NB4 (cell line): ENCODE results near the gene EHD3.

ENCODE experiments used
- CTCF ChIP-seq: IDR thresholded peaks from one replicate; pipeline ENCODE4 v1.5.1; 2012; ENCODE audit warnings: low read depth, low read length
- MAX ChIP-seq: IDR thresholded peaks from 2 replicates; pipeline ENCODE4 v1.6.1; 2011; ENCODE audit warnings: low read depth, low read length
- POLR2A ChIP-seq: IDR thresholded peaks from 2 replicates; pipeline ENCODE4 v1.6.1; 2011; ENCODE audit warnings: mild to moderate bottlenecking; ENCODE audit not compliant: insufficient read length; ENCODE audit errors: extremely low read depth

- no peak for TF ChIP-seq POLR2A
- no peak for TF ChIP-seq CTCF
- no peak for TF ChIP-seq MAX
These were observed 34.4 kb downstream of the EHD3 start for GRCh38 chr2:31268344-31268743.
